HepG2 (cell line): ENCODE measurements around the gene CMTM1. TPM values are rescaled to one million over a fixed set of nuclear protein-coding genes. Genes with fewer than 3 reads are reported as not detected.

Experiments used
- ARHGAP35 ChIP-seq: sonication (generic); formaldehyde crosslinking; IDR thresholded peaks from 2 replicates; pipeline ENCODE4 v1.9.0; 2022; ENCODE audit warnings: mild to moderate bottlenecking, inconsistent platforms, moderate library complexity, missing genetic modification reagents, borderline replicate concordance
- ATAD3A ChIP-seq: sonication (generic); formaldehyde crosslinking; IDR thresholded peaks from 2 replicates; pipeline ENCODE4 v1.4.0; 2020; ENCODE audit warnings: missing genetic modification reagents
- BORCS8-MEF2B ChIP-seq: sonication (generic); formaldehyde crosslinking; IDR thresholded peaks from 2 replicates; pipeline ENCODE4 v1.8.0; 2022; ENCODE audit warnings: mild to moderate bottlenecking, missing genetic modification reagents
- ISL2 ChIP-seq: sonication (generic); formaldehyde crosslinking; IDR thresholded peaks from 2 replicates; pipeline ENCODE4 v1.5.0; 2020; ENCODE audit warnings: missing genetic modification reagents
- MTF1 ChIP-seq: sonication (generic); formaldehyde crosslinking; IDR thresholded peaks from 2 replicates; pipeline ENCODE4 v1.5.0; 2020; ENCODE audit warnings: missing genetic modification reagents
- RBAK ChIP-seq: sonication (generic); formaldehyde crosslinking; IDR thresholded peaks from 2 replicates; pipeline ENCODE4 v1.5.1; 2020; ENCODE audit warnings: mild to moderate bottlenecking, missing genetic modification reagents
- REL ChIP-seq: sonication (generic); formaldehyde crosslinking; conservative IDR thresholded peaks from 2 replicates; pipeline ENCODE4 v1.8.0; 2022; ENCODE audit warnings: mild to moderate bottlenecking, missing genetic modification reagents, moderate library complexity
- SALL2 ChIP-seq: sonication (generic); formaldehyde crosslinking; IDR thresholded peaks from 2 replicates; pipeline ENCODE4 v1.8.1; 2023; ENCODE audit warnings: mild to moderate bottlenecking, missing genetic modification reagents, inconsistent platforms
- SNRNP70 ChIP-seq: fragments of 200-400 bp; formaldehyde crosslinking; IDR thresholded peaks from 2 replicates; pipeline ENCODE4 v1.6.1; 2017; ENCODE audit warnings: mild to moderate bottlenecking, low read depth, low read length, moderate library complexity
- THYN1 ChIP-seq: sonication (generic); formaldehyde crosslinking; IDR thresholded peaks from 2 replicates; pipeline ENCODE4 v1.8.1; 2023; ENCODE audit warnings: low read depth, mild to moderate bottlenecking, moderate library complexity, missing genetic modification reagents, borderline replicate concordance
- ZMYM2 ChIP-seq: sonication (generic); formaldehyde crosslinking; IDR thresholded peaks from 2 replicates; pipeline ENCODE4 v1.8.0; 2022; ENCODE audit warnings: mild to moderate bottlenecking, missing genetic modification reagents
- ZNF24 ChIP-seq: fragments of 450-650 bp; IDR thresholded peaks from 2 replicates; pipeline ENCODE4 v1.6.1; 2017; ENCODE audit warnings: antibody characterized with exemption, mild to moderate bottlenecking
- ZNF562 ChIP-seq: sonication (generic); formaldehyde crosslinking; IDR thresholded peaks from 2 replicates; pipeline ENCODE4 v1.8.0; 2022; ENCODE audit warnings: missing genetic modification reagents, borderline replicate concordance
- ZNF607 ChIP-seq: sonication (generic); formaldehyde crosslinking; IDR thresholded peaks from 2 replicates; pipeline ENCODE4 v1.5.1; 2020; ENCODE audit warnings: missing genetic modification reagents, mild to moderate bottlenecking, borderline replicate concordance
- ZNF619 ChIP-seq: sonication (generic); formaldehyde crosslinking; IDR thresholded peaks from 2 replicates; pipeline ENCODE4 v1.4.0; 2020; ENCODE audit warnings: mild to moderate bottlenecking, missing genetic modification reagents
- ZSCAN12 ChIP-seq: sonication (generic); formaldehyde crosslinking; IDR thresholded peaks from 2 replicates; pipeline ENCODE4 v1.9.0; 2021; ENCODE audit warnings: mild to moderate bottlenecking, missing genetic modification reagents
- polyA plus RNA-seq, 8 experiments: library from polyadenylated mRNA; depleted of rRNA in 3 of 8; stranded (reverse) in 7 of 8; unstranded in 1 of 8; fragments of >200 nt; fragmentation: Illumina TruSeq in 4 of 8; extraction: Trizol in 4 of 8; gene quantifications; 2 replicates each; pipeline versions ENCODE4 v1.2.1 to v1.2.3, GENCODE V29; 2011 to 2016; ENCODE audit warnings: low read depth in 4 of 8, missing spikeins in 1 of 8, mixed read lengths in 1 of 8; ENCODE audit not compliant: insufficient read depth in 1 of 8
- total RNA-seq, 5 experiments: library from RNA; depleted of rRNA; stranded (reverse); fragments of >200 nt; fragmentation: Illumina TruSeq; extraction: Trizol; gene quantifications; 2 replicates each; pipeline ENCODE4 v1.2.3, GENCODE V29; 2016; ENCODE audit warnings: low read depth in 1 of 5
- TF ChIP-seq, protein P1 (sequence below): sonication (generic); formaldehyde crosslinking; IDR thresholded peaks from 2 replicates; pipeline ENCODE4 v1.4.0; 2020; ENCODE audit warnings: mild to moderate bottlenecking, missing genetic modification reagents
- TF ChIP-seq, protein P2 (sequence below): sonication (generic); formaldehyde crosslinking; IDR thresholded peaks from 2 replicates; pipeline ENCODE4 v1.9.0; 2021; ENCODE audit warnings: missing genetic modification reagents, borderline replicate concordance
- TF ChIP-seq, protein P3 (sequence below): sonication (generic); formaldehyde crosslinking; IDR thresholded peaks from 2 replicates; pipeline ENCODE4 v1.4.0; 2020; ENCODE audit warnings: mild to moderate bottlenecking, missing genetic modification reagents
- TF ChIP-seq, protein P4 (sequence below): IDR thresholded peaks from 2 replicates; pipeline ENCODE4 v1.6.1; 2018; ENCODE audit warnings: missing genetic modification reagents
- TF ChIP-seq, protein P5 (sequence below): sonication (generic); formaldehyde crosslinking; IDR thresholded peaks from 2 replicates; pipeline ENCODE4 v1.8.1; 2023; ENCODE audit warnings: mild to moderate bottlenecking, missing genetic modification reagents, borderline replicate concordance
- TF ChIP-seq, protein P6 (sequence below): sonication (generic); formaldehyde crosslinking; IDR thresholded peaks from 2 replicates; pipeline ENCODE4 v1.4.0; 2020; ENCODE audit warnings: missing genetic modification reagents, borderline replicate concordance

The CMTM1 gene
- total and polyA plus RNA-seq, 2 of the 13 experiments (the other 11 are each of a cell fraction or from before 2014, with no cell fraction given): 1.7 to 2.9 TPM

DNA sequence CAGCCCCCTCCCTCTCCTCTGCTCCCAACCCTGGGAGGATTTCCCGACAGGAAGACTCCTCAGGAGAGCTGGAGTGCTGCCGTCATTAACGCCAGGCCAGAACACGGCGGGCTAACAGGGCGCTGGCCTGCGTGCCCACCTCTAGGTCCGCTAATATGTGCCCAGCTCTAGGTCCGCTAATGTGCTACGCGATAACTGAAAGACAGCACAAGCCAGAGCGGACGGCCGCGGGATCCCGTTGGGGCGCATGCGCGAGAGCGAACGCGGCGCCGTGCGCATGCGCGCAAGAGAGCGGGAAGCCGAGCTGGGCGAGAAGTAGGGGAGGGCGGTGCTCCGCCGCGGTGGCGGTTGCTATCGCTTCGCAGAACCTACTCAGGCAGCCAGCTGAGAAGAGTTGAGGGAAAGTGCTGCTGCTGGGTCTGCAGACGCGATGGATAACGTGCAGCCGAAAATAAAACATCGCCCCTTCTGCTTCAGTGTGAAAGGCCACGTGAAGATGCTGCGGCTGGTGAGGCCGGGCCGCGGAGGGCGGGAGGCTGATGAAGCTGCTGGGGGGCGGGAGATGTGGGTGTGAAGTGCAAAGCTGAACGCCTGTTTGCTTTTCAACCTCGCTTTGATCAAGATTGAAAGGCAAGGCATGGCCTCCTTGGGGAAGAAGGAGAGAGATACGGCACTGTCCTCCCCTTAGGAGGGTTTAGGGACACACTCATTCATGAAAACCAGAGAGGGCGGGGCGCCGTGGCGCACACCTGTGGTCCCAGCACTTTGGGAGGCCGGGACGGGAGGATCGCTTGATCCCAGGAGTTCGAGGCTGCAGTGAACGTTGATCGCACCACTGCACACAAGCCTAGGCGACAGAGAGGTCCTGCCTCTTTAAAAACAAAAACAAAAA, 13.7 kb upstream of the CMTM1 start, which contains the start of gene CKLF (continued):
- TF ChIP-seq ZNF607 (CRISPR knock-in tag) (peak; percentile 100), MTF1 (CRISPR knock-in tag) (peak; percentile 93), ZMYM2 (CRISPR knock-in tag) (peak; percentile 94), ARHGAP35 (CRISPR knock-in tag) (peak; percentile 100), REL (CRISPR knock-in tag) (peak; percentile 100), ZSCAN12 (CRISPR knock-in tag) (peak; percentile 98; the same call in 1 of the 2 replicates), ISL2 (CRISPR knock-in tag) (peak; percentile 89), BORCS8-MEF2B (CRISPR knock-in tag) (peak; percentile 99), ZNF562 (CRISPR knock-in tag) (peak; percentile 97), ZNF619 (CRISPR knock-in tag) (peak; percentile 96), RBAK (CRISPR knock-in tag) (0 out of 2 replicates have a peak, but pooled peaks have one; percentile 37), ZNF24 (no peak), SALL2 (CRISPR knock-in tag) (peak; percentile 95), ATAD3A (CRISPR knock-in tag) (no peak; the same call in 1 of the 2 replicates), SNRNP70 (no peak), THYN1 (CRISPR knock-in tag) (no peak)
- TF ChIP-seq, protein P1, sequence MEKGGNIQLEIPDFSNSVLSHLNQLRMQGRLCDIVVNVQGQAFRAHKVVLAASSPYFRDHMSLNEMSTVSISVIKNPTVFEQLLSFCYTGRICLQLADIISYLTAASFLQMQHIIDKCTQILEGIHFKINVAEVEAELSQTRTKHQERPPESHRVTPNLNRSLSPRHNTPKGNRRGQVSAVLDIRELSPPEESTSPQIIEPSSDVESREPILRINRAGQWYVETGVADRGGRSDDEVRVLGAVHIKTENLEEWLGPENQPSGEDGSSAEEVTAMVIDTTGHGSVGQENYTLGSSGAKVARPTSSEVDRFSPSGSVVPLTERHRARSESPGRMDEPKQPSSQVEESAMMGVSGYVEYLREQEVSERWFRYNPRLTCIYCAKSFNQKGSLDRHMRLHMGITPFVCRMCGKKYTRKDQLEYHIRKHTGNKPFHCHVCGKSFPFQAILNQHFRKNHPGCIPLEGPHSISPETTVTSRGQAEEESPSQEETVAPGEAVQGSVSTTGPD: 0 out of 2 replicates have a peak, but pooled peaks have one; percentile 42
- TF ChIP-seq, protein P2, sequence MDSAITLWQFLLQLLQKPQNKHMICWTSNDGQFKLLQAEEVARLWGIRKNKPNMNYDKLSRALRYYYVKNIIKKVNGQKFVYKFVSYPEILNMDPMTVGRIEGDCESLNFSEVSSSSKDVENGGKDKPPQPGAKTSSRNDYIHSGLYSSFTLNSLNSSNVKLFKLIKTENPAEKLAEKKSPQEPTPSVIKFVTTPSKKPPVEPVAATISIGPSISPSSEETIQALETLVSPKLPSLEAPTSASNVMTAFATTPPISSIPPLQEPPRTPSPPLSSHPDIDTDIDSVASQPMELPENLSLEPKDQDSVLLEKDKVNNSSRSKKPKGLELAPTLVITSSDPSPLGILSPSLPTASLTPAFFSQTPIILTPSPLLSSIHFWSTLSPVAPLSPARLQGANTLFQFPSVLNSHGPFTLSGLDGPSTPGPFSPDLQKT: peak; percentile 90; the same call in 1 of the 2 replicates
- TF ChIP-seq, protein P3, sequence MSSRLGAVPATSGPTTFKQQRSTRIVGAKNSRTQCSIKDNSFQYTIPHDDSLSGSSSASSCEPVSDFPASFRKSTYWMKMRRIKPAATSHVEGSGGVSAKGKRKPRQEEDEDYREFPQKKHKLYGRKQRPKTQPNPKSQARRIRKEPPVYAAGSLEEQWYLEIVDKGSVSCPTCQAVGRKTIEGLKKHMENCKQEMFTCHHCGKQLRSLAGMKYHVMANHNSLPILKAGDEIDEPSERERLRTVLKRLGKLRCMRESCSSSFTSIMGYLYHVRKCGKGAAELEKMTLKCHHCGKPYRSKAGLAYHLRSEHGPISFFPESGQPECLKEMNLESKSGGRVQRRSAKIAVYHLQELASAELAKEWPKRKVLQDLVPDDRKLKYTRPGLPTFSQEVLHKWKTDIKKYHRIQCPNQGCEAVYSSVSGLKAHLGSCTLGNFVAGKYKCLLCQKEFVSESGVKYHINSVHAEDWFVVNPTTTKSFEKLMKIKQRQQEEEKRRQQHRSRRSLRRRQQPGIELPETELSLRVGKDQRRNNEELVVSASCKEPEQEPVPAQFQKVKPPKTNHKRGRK: 0 out of 2 replicates have a peak, but pooled peaks have one; percentile 59
- TF ChIP-seq, protein P4, sequence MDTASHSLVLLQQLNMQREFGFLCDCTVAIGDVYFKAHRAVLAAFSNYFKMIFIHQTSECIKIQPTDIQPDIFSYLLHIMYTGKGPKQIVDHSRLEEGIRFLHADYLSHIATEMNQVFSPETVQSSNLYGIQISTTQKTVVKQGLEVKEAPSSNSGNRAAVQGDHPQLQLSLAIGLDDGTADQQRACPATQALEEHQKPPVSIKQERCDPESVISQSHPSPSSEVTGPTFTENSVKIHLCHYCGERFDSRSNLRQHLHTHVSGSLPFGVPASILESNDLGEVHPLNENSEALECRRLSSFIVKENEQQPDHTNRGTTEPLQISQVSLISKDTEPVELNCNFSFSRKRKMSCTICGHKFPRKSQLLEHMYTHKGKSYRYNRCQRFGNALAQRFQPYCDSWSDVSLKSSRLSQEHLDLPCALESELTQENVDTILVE: peak; percentile 86
- TF ChIP-seq, protein P5, sequence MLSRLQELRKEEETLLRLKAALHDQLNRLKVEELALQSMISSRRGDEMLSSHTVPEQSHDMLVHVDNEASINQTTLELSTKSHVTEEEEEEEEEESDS (CRISPR knock-in tag): peak; percentile 97
- TF ChIP-seq, protein P6, sequence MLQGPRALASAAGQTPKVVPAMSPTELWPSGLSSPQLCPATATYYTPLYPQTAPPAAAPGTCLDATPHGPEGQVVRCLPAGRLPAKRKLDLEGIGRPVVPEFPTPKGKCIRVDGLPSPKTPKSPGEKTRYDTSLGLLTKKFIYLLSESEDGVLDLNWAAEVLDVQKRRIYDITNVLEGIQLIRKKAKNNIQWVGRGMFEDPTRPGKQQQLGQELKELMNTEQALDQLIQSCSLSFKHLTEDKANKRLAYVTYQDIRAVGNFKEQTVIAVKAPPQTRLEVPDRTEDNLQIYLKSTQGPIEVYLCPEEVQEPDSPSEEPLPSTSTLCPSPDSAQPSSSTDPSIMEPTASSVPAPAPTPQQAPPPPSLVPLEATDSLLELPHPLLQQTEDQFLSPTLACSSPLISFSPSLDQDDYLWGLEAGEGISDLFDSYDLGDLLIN (CRISPR knock-in tag): peak; percentile 84; the same call in 1 of the 2 replicates
